ENCODE data around the gene TTLL11.

- TF ChIP-seq CTCF (conservative IDR thresholded peaks at IDR 0.05) (no peak), ZFX (IDR thresholded peaks at IDR 0.05) (no peak)
Observed at GRCh38 chr9:122116448-122117173, 23.5 kb upstream of the TTLL11 start.

All from C4-2B (cell line).